Endothelial cell (in vitro differentiated cells): ENCODE data around the gene DCLK2. TPM values are rescaled to one million over a fixed set of nuclear protein-coding genes. Genes with fewer than 3 reads are reported as not detected.

Experiments used
- DNase-seq: peaks from one replicate; pipeline ENCODE4 v3.0.0; 2021; ENCODE audit warnings: low spot score
- H3K27ac Mint-ChIP-seq: one replicate; pipeline ENCODE4 v1.8.0; 2021; ENCODE audit warnings: mixed read lengths, inconsistent platforms; ENCODE audit not compliant: unreplicated experiment
- H3K27me3 Mint-ChIP-seq: one replicate; pipeline ENCODE4 v1.8.0; 2021; ENCODE audit warnings: mild to moderate bottlenecking, moderate library complexity, mixed read lengths, inconsistent platforms; ENCODE audit not compliant: unreplicated experiment
- H3K36me3 Mint-ChIP-seq: one replicate; pipeline ENCODE4 v1.8.0; 2021; ENCODE audit warnings: mild to moderate bottlenecking, low read depth, mixed read lengths, inconsistent platforms; ENCODE audit not compliant: unreplicated experiment
- H3K4me1 Mint-ChIP-seq: one replicate; pipeline ENCODE4 v1.8.0; 2021; ENCODE audit warnings: mild to moderate bottlenecking, mixed read lengths, inconsistent platforms; ENCODE audit not compliant: unreplicated experiment
- H3K4me3 Mint-ChIP-seq: one replicate; pipeline ENCODE4 v1.8.0; 2021; ENCODE audit warnings: mild to moderate bottlenecking, mixed read lengths, inconsistent platforms; ENCODE audit not compliant: unreplicated experiment
- H3K9me3 Mint-ChIP-seq: one replicate; pipeline ENCODE4 v1.8.0; 2021; ENCODE audit warnings: mixed read lengths, inconsistent platforms; ENCODE audit not compliant: unreplicated experiment
- CTCF ChIP-seq: fragments of 200-600 bp; sonication (generic); IDR thresholded peaks from one replicate; pipeline ENCODE4 v1.5.0; 2021; ENCODE audit warnings: antibody characterized with exemption; ENCODE audit not compliant: unreplicated experiment
- long read RNA-seq: library from polyadenylated mRNA; unstranded; transcript quantifications from one replicate; pipeline ENCODE4 v2.0.0, GENCODE V29; 2020; ENCODE audit not compliant: unreplicated experiment
- total RNA-seq: library from RNA; stranded (reverse); fragmentation: NEBNext Ultra II Directional; extraction: Animal tissue kit (Norgen Biotek cat#: 25700); gene quantifications from one replicate; pipeline ENCODE4 v1.2.1, GENCODE V29; 2021; ENCODE audit not compliant: unreplicated experiment

Gene DCLK2
- total RNA-seq, result 7.8 TPM
- long read RNA-seq, partial matches to known transcripts, result 1 of 3 reads
- long read RNA-seq, other reads (novel, unspliced or antisense), result 2 of 3 reads

- no peak within 1 kb of the TSS for H3K27ac Mint-ChIP-seq
- H3K27me3 Mint-ChIP-seq, result peaks cover 8% of the 10 kb centered on the region
- H3K4me1 Mint-ChIP-seq, result no peaks in the 10 kb centered on the region
- no peak for TF ChIP-seq CTCF
- H3K36me3 Mint-ChIP-seq, result no peaks in the 10 kb centered on the region
- DNase-seq, result peak; percentile 65
- H3K9me3 Mint-ChIP-seq, result no peaks in the 10 kb centered on the region
- peak within 1 kb of the TSS; percentile 88 for H3K4me3 Mint-ChIP-seq
Measured at GRCh38 chr4:150078041-150078578, at the start of gene DCLK2. Gene DCLK2, plus strand, starts transcription at chr4:150078445. Its CDS starts 583 bp downstream, at chr4:150079028.

- H3K27me3 Mint-ChIP-seq, result no peaks in the 10 kb centered on the region
Measured at GRCh38 chr4:150032541-150032940, 45.7 kb upstream of the DCLK2 start.

GRCh38 chr4:150033081-150033480, 45.2 kb upstream of the DCLK2 start:
- Mint-ChIP-seq H3K4me1 (no peaks in the 10 kb centered on the region), H3K4me3 (no peak overlapping the region), H3K27me3 (no peaks in the 10 kb centered on the region), H3K36me3 (no peaks in the 10 kb centered on the region), H3K27ac (no peak overlapping the region), H3K9me3 (no peaks in the 10 kb centered on the region)
- no peak for TF ChIP-seq CTCF
- DNase-seq, result no peak

More at GRCh38 chr4:150032541-150032940, 45.7 kb upstream of the DCLK2 start:
- H3K27ac Mint-ChIP-seq, result no peak overlapping the region
- H3K9me3 Mint-ChIP-seq, result peaks cover 4% of the 10 kb centered on the region
- H3K4me1 Mint-ChIP-seq, result no peaks in the 10 kb centered on the region
- no peak overlapping the region for H3K4me3 Mint-ChIP-seq
- TF ChIP-seq CTCF, result no peak
- no peak for DNase-seq
- no peaks in the 10 kb centered on the region for H3K36me3 Mint-ChIP-seq

- Mint-ChIP-seq H3K4me1 (no peaks in the 10 kb centered on the region), H3K27ac (no peak overlapping the region), H3K9me3 (no peaks in the 10 kb centered on the region), H3K36me3 (no peaks in the 10 kb centered on the region), H3K27me3 (no peaks in the 10 kb centered on the region), H3K4me3 (no peak overlapping the region)
- DNase-seq, result no peak
- no peak for TF ChIP-seq CTCF
Measured at GRCh38 chr4:150033901-150034300, 44.3 kb upstream of the DCLK2 start.

GRCh38 chr4:150037251-150037856, 40.9 kb upstream of the DCLK2 start:
- no peak overlapping the region for H3K4me3 Mint-ChIP-seq

More at GRCh38 chr4:150037251-150037856, 40.9 kb upstream of the DCLK2 start:
- no peaks in the 10 kb centered on the region for H3K9me3 Mint-ChIP-seq
- no peak for DNase-seq
- TF ChIP-seq CTCF, result no peak
- no peaks in the 10 kb centered on the region for H3K27me3 Mint-ChIP-seq
- no peak overlapping the region for H3K27ac Mint-ChIP-seq
- H3K4me1 Mint-ChIP-seq, result no peaks in the 10 kb centered on the region
- no peaks in the 10 kb centered on the region for H3K36me3 Mint-ChIP-seq
